Femur (tissue), 1 donor: Measurements from ENCODE around the gene E2F3.
"Not testable (repeated sequence)": the region's sequence is repeated elsewhere in the genome, so short reads cannot be mapped to it uniquely, and the experiment has no call there.

Source experiments
- DNase-seq: peaks from one replicate; pipeline ENCODE4 v3.0.0-alpha.2; 2017

E2F3 gene

GRCh38 chr6:20434766-20435165 is 33.1 kb downstream of the E2F3 start:
- DNase-seq: no peak

- no peak for DNase-seq
Measured at GRCh38 chr6:20436719-20437118, 35.0 kb downstream of the E2F3 start.

DNA sequence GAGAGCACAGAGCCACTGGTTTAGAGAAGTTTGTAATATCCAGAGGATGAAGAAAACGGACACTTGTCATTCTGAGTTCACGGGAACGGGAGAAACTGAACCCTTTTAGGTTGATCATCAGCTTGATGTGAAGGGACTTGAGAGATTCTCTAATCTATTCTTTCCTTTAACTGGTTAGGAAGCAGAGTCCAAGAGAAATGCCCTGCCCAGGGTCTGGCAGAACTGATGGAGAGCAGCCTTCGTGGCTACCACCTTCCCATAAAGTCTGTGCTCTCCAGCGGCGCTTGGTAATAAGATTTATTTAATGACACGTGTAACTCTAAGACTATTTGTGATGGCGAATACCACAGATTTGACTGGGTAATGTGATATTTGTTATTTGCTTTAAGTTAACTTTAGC is 36.0 kb downstream of the E2F3 start:
- no peak for DNase-seq

DNA sequence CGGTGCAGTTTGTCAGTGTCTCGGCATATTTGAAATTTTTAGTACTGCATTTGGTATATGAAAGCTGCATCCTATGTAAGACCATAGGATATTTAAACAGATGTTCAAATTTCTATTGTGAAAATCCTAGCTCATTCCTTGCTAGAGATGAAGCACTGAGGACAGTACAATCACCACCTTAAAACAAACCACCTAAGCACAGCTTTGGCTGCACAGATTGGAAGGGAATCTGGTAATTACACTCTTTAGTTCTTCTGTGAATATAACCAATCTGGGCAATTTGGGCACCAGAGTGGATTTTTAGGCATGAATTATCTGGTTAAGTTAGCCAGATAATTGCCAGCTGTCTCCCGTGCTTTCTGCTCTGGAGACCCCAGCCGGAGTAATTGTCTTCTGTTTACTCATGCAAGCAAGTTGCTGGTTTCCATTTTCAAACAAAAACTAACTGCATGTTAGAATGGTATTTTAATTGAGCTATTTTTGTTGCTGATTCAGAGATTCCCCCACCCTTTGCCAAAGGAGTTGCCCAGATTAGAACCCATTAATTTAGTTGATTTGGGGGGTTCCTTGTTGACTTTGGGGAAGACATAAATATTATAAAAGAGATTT is 36.9 kb downstream of the E2F3 start:
- DNase-seq: no peak

DNA sequence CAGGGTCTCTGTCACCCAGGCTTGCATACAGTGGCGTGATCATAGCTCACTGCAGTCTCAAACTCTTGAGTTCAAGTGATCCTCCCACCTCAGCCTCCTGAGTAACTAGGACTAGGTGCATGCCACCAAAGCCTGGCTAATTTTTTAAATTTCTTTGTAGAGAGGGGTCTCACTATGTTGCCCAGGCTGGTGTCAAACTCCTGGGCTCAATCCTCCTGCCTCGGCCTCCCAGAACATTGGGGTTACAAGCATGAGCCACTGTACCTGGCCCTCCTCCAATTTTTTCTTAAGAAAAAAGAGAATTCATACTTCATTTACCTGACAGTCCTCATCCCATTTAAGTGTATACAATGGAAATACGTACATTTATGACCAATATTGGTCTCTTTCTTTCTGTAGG is 37.9 kb downstream of the E2F3 start:
- DNase-seq: no peak

- no peak for DNase-seq
Measured at GRCh38 chr6:20440296-20440695, 38.6 kb downstream of the E2F3 start.

GRCh38 chr6:20441236-20441635 is 39.6 kb downstream of the E2F3 start:
- no peak for DNase-seq

DNA sequence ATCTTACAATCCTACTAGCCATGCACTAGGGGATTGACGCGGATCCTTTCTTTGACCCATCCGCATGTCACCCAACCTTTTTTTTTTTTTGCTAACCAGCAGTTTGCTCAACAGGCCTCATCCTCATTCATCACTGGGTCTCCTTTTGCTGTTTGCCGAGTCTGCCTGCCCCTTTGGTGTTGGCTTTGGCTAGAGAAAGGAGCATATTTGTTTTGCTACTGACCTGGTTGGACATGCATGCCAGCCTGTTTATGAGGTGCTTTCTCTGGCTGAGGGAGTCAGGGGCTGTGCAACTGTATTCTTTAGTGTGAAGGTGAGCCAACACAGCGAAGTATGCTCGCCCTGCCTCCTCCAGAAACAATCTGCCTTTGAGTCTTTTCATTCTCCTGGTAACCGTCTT is 40.2 kb downstream of the E2F3 start:
- DNase-seq: no peak

DNA sequence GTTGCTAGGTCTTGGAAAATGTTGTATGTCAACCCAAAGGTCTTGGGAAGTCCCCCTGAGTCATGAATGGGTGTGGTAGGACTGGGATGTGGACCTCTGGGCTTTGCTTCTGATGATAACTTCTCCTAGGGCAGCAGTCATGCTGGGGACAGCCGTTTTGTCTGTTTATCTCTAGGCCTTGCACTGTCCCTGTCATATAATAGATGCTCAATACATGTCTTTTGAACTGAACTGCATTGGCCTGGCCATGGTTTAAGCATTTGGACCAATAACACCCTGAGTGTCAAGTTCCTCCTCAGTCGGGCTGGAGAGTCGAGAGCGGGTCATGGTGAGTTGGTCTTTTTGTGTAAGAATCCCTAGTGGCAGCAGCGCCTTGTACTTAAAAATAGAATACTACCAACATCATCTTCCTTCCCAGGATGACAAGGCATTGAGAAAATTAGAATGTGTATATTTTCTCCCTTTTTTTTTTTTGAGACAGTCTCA is 43.1 kb downstream of the E2F3 start:
- DNase-seq: no peak

- no peak for DNase-seq
Measured at GRCh38 chr6:20447157-20447556, 45.5 kb downstream of the E2F3 start.

DNA sequence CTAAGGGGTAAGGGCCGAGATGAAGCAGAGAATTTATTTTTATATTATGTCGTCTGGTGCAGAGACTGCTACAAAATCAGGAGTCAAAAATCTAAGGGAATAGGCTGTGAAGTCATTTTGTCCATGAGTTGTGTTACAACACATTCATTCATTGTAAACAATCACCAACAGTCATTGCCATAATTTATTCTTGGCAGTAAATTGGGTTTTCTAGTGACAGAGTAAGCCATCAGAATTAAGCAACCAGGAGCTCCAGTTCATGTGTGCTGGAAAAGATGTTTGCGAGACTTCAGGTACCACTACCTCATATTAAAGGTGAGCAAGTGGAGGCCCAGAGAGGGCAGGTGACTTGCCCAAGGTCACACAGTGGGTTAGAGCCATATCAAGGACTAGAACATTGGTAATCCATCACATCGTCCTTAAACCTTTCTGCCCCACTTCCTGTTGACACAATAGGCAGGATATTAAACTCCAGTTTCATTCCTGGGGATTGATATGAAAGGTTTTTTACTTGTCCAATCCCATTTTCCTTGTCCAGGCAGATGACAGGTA is 46.0 kb downstream of the E2F3 start:
- no peak for DNase-seq

GRCh38 chr6:20448828-20449227 is 47.1 kb downstream of the E2F3 start:
- no peak for DNase-seq

DNA sequence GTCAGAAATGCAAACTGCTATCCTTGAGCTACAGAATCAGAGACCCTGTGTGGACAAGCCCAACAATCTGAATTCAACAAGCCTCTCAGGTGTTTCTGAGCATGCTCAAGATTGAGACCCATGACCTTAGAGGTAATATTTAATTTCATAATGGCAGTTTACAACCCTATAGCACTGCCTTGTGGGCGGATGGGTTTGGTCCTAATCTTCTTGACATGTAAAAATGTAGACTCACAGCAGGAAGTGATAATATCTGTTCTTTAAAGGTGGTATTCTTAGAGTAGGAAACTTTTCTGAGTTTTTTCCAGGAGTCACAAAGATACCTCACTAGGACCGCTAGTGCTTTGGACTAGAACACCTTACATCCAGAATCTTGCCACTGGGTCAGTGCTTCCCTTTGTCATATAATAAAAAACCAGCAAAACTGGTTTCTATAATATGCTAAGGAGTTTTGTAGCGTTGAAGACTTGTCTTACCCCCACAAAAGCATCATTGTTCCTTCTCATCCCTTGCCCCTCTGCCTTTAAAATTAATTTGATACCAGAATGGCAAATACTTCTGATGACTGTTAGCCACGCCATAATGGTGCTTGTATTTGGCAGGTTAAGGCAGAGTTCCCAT is 52.6 kb downstream of the E2F3 start:
- DNase-seq: no peak

DNA sequence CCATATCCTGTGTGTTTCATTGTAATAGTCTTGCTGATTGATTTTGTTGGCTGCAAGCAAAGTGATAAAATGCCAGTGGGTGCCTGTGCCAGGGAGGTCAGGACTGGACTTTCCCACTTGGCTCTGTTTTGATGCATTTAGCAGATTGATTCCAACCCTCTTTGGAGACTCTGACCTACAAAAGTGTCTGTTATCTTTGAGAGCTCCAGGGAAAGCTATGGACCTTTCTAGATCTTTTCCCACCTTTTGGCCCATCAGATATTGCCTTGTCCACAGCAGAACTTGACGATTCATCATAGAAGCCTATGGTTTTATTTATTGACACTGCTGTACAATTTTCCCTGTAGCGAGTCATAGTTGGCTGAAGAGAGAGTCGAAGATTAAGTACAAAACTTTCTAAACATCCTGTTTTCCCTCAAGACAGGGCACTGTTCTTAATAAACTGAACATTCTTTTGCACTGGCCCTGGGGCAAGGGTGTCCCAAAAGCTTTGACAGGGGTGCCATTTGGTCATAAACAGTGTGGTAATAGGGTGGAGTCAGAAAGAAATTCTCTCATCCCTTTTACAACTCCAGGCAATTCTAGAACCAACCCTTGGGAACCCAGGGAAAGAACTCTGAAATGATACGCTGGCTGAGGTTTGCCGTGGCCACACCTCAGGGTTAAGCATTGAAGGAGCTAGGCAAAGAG is 53.7 kb downstream of the E2F3 start:
- DNase-seq: no peak

DNA sequence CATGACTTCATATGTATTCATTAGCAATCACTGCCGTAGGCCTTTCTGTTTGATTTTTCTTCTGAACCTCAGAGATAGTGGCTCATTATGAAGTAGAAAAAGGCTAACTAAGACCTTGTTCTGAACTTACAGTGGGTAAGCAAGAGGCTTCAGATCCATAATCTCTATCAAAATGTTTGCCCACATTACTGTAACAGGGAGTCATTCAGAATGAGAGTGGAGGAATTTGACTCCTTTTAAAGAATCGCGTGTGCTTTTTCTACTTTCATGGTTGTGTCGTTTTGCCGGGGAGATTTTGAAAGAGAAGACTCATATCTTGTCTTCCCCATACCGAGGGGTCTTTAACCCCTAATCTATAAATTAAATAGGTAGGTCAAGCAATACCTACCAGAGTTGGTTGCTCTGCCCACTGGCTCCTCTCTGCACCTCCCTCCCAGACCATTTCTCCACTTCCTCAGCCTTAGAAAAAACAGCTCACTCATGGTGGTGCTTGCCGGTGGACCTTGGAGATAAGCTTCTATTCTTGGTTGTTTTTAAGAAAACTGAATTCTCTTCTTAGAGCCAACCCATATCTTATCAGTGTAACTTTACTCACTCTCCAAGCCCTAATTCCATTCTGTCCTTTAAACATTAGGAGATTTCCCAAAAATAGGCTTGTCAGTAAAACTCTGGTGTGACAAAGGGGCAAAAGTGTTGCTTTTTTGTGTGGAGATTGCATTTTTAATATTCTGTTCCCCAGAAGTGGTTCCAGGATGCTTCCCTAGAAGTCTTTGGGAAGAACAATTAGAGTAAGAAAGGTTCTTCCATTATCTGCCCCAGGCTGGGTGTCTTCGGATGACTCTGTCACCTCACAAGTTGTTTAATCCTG is 56.6 kb downstream of the E2F3 start:
- no peak for DNase-seq

GRCh38 chr6:20459682-20460081 is 58.0 kb downstream of the E2F3 start:
- no peak for DNase-seq

DNA sequence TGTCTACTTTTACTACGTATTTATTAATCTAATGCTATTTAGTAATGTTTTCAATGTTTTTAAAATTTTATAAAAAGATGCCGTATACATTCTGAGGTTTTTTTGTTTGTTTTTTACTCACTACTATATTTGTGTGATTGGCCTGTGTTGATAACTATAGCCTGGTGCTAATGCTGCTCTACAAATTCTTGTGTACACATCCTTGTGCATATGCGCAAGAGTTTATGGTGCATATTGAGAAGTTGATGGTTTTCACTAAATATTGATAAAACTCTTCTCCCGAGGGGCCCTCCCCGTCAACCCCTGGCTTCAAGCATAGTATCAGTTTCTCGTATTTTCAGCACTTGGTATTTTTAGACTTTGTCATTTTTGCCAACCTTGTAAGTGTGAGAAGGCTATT is 59.9 kb downstream of the E2F3 start:
- DNase-seq: no peak

DNA sequence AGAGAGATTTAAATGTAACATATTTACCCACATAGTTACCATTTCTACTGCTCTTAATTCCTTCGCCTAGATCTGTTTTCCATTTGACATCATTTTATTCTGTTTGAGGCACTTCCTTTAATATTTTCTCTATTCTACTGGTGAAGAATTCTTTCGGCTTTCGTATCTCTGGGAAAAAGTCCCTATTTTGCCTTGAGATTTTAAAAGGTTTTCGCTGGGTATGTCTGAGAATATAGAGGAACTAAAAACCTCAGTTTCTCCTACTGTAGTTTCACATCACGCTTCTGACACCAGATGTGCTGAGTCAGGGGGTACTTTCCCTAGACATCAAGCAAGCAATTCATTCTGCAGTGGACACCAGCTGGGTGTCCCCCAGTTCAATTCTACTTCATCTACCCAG is 61.7 kb downstream of the E2F3 start:
- no peak for DNase-seq

GRCh38 chr6:20464041-20464440 is 62.4 kb downstream of the E2F3 start:
- DNase-seq: no peak

GRCh38 chr6:20464847-20465246 is 63.2 kb downstream of the E2F3 start:
- no peak for DNase-seq

- DNase-seq: not testable (repeated sequence)
Measured at GRCh38 chr6:20465616-20466015, 63.9 kb downstream of the E2F3 start.

GRCh38 chr6:20467437-20467836 is 65.8 kb downstream of the E2F3 start:
- no peak for DNase-seq

GRCh38 chr6:20468209-20468608 is 66.5 kb downstream of the E2F3 start:
- no peak for DNase-seq
